HG02588 (cell line): Measurements from ENCODE around the gene RPL18.

ENCODE experiments used
- ATAC-seq: cut with Tn5 transposase; IDR thresholded peaks from one replicate; pipeline ENCODE4 v1.9.1; 2021; ENCODE audit warnings: mild to moderate bottlenecking, moderate library complexity; ENCODE audit not compliant: unreplicated experiment

The RPL18 gene

GRCh38 chr19:48614436-48615230, 4.3 kb downstream of the RPL18 start, which contains the start of gene FAM83E:
FAM83E (minus strand) TSS chr19:48615076; CDS start chr19:48613372, 1,704 bp downstream.
- no peak for ATAC-seq

DNA sequence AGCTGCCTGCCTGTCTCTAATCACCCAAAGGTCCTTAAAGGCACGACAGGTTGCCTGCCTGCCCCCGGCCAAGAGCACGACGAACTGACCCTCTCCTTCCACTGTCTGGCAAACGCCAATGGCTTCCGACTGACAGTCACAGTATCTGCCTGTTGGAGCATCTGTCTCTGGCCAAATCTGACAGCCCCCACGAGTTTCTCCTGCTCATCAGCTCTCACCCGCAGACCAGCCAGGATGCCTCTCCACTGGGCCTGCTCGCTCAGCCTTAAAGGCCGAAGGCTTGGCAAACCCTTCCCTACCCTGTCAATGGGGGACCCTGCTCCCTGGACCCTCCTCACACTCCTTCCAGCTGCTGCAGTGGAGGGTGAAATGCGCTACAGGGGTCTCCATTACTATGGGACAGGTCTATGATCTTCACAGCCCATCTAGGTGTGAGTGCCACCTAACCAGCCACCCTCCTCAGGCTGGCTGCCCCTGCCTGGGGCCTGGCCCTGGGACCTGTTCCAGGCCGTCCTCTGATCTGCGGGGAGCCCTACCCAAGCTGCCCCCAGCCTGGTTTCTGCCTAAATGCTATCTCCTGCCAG, 5.0 kb downstream of the RPL18 start:
- no peak for ATAC-seq

- ATAC-seq: no peak
Observed at GRCh38 chr19:48613024-48613851, 5.7 kb downstream of the RPL18 start.

DNA sequence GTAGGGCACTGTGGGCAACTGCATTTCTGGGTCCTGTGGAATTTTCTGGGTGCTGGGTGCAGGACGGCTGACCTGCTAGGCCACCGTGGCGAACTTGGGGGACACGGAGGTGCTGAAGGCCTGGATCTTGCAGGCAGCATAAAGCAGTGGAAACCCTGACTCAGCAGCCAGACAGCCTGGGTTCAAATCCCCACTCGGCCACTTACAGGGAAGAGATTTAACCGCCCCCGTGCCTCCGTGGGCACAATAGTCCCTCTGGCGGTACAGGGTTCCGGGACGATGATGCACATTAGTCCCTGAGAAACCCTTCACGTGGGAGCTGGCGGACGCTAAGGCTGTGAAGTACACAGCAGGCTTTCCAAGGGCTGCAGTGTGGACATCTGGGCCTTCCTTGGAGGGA, 7.1 kb downstream of the RPL18 start:
- ATAC-seq: no peak

DNA sequence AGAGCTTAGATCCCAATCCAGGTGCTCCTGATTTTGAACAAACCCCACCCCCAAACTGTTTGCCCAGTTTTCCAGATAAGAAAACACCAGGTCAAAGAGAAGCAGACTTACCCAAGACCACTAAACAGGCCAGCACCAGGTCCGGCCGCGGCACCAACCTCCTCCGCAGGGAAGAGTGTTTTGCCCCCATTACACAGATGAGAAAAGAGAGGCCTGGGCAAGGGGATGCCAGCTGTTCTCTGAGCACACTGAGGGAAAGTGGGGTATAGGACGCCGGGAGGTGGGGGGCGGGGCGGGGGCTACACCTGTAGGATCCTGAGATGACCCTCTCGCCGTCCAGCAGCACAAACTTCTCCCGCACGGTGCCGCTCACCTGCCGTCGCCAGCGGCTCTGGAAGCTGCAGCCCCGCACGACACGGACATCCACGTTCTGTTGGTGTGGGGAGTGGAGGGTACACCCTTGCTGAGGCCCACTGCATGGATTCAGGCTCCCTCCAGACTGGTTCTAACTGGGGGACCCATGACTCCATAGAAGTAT, 9.3 kb downstream of the RPL18 start:
- ATAC-seq: no peak

- no peak for ATAC-seq
Observed at GRCh38 chr19:48608798-48609263, 10.1 kb downstream of the RPL18 start.

- no peak for ATAC-seq
Observed at GRCh38 chr19:48607359-48607755, 11.6 kb downstream of the RPL18 start.

DNA sequence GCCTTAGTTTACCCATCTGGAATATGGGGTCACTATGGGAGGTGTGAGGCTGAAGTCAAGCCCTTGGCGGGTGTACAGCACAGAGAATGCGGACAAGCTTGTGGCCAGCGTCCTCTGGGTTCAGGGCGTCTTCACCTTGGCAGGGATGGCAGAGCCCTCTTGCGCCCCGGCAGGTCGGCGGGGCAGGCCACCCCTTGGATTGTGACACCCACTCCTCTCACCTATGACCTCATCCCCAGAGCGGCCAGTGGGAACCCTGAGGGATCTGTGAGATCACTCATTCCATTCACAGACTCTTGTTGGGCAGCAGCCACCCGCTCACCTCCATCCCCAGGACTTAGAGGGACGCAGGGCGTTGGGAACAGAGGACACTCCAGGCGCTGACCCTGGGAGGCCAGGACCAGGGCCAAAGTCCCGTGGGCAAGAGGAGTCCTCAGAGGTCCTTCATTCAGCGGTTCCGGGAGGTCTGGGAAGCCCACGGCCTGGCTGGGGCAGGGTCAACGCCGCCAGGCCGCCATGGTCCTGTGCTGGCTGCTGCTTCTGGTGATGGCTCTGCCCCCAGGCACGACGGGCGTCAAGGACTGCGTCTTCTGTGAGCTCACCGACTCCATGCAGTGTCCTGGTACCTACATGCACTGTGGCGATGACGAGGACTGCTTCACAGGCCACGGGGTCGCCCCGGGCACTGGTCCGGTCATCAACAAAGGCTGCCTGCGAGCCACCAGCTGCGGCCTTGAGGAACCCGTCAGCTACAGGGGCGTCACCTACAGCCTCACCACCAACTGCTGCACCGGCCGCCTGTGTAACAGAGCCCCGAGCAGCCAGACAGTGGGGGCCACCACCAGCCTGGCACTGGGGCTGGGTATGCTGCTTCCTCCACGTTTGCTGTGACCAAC, 12.3 kb downstream of the RPL18 start, which contains the start of gene SPACA4:
Gene SPACA4 (plus strand): TSS at position 280 of the 896 bp plus-strand sequence. CDS start 237 bp downstream, at position 517.
- no peak for ATAC-seq

DNA sequence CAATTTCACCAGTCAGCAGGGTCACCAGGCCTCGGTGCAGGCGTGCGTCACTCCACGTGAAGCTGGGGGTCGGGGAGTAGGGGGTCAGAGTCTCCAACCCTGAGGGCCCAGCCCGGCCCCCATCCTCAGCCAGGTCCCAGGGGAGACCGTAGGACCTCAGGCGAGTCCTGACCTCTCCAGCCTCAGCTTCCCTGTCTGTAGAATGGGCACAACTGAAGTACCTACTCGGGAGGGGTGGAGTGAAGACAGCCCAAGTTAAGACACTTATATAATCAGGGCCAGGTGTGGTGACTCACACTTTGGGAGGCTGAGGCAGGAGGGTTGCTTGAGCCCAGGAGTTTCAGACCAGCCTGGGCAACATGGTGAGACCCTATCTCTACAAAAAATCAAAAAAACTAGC, 15.1 kb downstream of the RPL18 start:
- ATAC-seq: no peak

DNA sequence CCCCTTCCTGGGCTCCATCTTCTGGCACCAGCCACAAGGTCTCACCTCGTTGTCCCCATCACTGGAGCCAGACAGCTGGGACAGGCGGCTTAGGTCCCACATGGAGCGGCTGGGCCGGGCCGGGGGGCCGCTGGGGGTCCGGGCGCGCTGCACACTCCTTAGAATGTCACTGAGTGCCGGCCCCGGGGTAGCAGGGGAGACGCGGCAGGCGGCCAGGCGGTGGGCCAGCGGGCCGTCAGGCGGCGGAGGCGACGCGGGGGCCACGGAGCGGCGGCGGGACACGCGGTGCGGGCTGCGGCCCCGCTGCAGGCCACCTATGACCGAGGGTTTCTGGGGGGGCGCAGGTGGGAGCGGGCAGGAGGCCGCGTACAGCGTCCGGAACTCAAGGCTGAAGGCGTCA, 15.5 kb downstream of the RPL18 start:
- ATAC-seq: no peak

DNA sequence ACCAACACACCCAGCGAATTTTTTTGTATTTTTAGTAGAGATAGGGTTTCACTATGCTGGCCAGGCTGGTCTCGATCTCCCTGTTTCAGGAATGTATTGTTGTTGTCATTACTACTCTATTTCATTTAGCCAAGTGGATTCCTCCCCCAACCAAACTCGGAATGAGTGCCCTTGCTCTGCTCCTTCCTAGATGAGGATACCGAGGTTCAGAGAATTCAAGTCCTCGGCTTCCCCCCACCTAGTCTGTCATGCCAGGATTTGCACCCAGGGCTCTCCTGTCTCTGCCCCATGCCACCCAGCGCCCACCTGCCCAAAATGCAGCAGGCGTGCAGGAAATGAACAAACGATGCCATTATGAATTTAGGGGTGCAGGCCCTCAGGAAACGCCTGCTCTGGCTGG, 16.0 kb downstream of the RPL18 start:
- no peak for ATAC-seq

DNA sequence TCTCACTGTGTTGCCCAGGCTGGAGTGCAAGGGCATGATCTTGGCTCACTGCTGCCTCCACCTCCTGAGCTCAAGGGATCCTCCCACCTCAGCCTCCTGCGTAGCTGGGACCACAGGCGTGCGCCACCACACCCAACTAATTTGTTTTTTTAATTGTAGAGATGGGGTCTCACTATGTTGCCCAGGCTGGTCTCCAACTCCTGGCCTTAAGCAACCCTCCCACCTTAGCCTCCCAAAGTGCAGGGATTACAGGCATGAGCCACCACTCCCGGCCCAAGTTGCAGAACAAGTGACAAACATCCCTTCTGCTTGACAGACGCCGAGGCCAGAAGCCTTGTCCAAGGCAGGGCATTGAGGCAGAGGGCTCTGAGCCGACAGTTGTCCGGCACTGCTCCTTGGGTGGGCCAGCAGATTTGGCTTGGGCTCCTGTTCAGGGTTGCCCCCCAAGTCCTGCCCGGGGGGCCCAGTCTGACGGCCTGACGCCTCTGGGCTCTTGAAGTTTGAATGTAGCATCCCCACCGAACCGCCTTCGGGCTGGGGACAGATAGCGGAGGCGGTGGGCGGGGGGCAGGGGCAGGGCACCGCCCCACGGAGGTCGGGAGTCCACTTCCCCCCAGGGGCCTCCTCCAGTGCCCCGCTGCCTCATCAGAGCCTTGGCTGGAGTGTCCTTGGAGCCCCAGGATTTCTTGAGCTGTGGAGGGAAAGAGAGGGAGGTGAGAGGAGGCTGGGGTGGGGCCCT, 18.1 kb downstream of the RPL18 start:
- no peak for ATAC-seq

DNA sequence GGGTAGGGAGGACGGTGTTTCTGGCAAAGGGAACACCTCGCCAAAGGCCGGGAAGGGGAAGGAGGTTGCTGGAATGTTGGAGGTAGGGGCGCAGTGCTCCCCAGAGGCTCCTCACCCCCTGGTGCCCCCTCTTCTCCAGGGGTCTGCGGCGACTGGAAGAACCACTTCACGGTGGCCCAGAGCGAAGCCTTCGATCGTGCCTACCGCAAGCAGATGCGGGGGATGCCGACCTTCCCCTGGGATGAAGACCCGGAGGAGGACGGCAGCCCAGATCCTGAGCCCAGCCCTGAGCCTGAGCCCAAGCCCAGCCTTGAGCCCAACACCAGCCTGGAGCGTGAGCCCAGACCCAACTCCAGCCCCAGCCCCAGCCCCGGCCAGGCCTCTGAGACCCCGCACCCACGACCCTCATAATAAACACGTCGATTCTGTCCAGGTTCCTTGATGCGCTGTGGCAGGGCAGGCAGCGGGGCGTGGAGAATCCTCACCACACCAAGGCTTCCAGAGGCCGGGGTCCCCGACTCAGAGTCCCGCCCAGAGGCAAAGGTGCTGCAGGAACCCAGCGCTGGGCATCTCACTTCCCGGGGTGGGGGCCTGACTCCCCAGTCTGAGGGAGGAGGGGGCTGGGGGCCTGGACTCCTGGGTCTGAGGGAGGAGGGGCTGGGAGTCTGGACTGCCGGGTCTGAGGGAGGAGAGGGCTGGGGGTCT, 19.8 kb downstream of the RPL18 start:
- no peak for ATAC-seq

DNA sequence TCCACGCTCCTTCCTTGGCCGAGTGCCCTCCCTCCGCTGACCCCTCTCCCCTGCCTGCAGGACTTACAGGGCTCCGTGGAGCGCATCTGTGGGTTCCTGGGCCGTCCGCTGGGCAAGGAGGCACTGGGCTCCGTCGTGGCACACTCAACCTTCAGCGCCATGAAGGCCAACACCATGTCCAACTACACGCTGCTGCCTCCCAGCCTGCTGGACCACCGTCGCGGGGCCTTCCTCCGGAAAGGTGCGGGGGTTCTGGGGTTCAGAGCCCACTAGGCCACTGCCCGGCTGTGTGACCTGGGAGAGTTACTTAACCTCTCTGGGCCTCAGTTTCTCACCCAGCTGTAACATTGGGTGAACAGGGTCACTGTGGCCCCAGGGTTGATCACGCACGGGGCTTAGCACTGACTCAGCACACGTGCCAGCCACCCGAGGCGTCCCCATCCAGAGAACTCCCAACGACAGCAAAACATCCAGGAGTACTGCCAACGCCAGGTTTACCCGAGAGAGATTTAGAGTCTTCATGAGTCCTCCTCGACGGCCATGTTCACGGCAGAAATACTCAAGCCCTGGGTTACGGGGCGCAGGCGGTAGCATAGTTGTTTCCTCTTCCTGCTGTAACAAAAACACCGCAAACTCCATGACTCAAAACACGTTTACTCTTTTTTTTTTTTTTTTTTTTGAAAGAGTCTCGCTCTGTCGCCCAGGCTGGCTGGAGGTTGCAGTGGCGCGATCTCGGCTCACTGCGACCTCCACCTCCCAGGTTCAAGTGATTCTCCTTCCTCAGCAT, 22.1 kb downstream of the RPL18 start:
- ATAC-seq: no peak

GRCh38 chr19:48596237-48596636, 22.7 kb downstream of the RPL18 start:
- ATAC-seq: no peak

DNA sequence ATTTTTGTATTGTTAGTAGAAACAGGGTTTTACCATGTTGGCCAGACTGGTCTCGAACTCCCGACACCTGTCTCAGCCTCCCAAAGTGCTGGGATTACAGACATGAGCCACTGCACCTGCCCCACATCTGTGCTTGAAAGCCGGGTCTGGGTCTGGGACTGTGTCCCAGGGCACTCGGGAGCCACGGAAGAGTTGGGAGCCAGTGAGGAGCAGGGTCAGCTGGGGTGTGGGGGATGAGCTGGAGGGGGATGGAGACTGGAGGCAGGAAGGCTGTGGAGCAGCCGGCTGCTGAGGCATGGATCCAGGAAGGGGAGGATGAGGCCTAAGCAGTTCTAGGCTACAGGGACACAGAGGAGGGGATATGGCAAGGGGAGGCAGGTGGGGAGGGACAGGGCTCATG, 23.1 kb downstream of the RPL18 start:
- ATAC-seq: no peak

- ATAC-seq: no peak
Observed at GRCh38 chr19:48595171-48595570, 23.8 kb downstream of the RPL18 start.

- no peak for ATAC-seq
Observed at GRCh38 chr19:48591021-48591420, 28.0 kb downstream of the RPL18 start.
